GM20431 (cell line): ENCODE data around the gene ANKS1A.

ENCODE experiments used
- in situ Hi-C: fragments of 300-500 bp; cut with MseI, MboI; formaldehyde crosslinking; loops from one replicate; pipeline ENCODE4 v1.15.0; 2020; ENCODE audit warnings: low sequenced_read_pairs; ENCODE audit not compliant: unreplicated experiment

ANKS1A gene

DNA sequence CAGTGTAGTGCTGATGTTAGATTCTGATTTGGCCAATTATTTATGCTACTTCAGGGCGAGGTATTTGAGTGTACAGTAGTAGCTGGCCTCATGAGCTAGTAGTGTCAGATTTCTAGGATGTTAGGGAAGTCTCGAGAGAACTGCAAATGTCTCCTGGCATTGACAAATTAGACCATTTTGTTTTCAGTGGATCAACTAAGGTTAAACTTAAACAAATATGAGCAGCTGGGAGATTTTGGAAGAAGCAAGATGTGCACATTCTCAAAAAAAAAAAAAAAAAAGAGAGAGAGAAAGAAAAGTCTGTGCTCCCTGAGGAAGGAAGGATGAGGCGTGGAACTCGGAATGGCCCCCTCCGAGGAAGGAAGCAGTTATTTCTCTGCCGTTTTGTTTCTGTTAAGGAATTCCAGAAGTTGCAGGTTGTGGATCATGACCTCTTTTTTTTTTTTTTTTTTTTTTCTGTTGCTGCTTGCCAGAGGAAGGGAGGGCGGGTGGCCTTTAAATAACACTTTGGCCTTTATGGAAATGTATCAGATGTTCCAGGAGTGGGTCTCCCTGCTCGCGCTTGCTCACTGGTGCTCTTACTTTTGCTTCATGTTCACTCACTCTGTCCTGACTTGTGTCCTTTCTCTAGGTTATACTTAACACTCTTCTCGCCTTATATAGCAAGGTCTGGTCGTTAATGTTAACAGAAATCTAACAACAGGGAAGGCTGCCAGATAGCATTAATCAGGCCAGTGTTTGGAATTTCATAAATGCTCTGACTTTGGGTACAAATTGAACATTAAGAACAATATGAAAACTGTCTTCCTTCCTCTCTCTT lies 127.7 kb downstream of the ANKS1A start:
- in situ Hi-C loops, result no loop called here

GRCh38 chr6:35017411-35018181 lies 128.5 kb downstream of the ANKS1A start:
- in situ Hi-C loops, result no loop called here

GRCh38 chr6:35018182-35018519 lies 129.1 kb downstream of the ANKS1A start:
- in situ Hi-C loops, result no loop called here

DNA sequence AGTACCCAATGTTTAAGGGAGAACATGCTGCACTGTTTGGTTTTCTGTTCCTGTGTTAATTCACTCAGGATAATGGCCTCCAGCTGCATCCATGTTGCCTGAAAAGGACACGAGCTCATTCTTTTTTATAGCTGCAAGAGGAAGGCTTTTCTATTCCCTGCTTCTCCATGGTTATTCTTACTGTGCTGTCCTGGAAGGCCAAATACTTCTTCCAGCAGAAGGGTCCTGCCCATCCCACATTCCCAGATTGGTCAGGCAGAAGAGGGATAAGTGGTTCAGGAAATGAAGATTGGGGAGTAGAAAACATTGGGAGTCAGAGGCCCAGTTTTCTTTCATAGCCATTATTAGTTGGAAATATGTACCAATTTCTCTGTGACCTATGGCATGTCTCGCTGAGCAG lies 129.7 kb downstream of the ANKS1A start:
- in situ Hi-C loops, result no loop called here

GRCh38 chr6:35019171-35019570 lies 130.1 kb downstream of the ANKS1A start:
- in situ Hi-C loops, result no loop called here

GRCh38 chr6:35019831-35020230 lies 130.8 kb downstream of the ANKS1A start:
- in situ Hi-C loops, result no loop called here

DNA sequence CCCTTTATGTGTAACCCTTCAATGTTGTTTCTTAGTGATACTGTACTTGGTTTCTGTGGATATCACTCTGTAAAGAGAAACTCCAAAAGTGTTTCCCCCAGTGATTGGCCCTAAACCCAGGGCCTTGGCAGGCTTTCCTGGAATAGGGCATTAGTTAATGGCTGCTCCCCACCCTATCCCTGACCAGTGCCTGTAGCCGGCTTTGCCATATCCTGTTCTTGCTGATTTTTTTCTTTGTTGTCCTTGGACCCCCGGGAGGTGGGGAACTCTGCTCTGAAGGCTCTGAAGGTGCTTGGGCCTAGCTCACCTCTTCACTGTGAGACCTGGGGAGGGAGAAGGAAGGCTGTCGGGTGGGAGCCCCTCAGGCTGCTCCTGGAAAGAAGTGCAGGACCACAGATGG lies 131.9 kb downstream of the ANKS1A start:
- in situ Hi-C loops, result no loop called here

DNA sequence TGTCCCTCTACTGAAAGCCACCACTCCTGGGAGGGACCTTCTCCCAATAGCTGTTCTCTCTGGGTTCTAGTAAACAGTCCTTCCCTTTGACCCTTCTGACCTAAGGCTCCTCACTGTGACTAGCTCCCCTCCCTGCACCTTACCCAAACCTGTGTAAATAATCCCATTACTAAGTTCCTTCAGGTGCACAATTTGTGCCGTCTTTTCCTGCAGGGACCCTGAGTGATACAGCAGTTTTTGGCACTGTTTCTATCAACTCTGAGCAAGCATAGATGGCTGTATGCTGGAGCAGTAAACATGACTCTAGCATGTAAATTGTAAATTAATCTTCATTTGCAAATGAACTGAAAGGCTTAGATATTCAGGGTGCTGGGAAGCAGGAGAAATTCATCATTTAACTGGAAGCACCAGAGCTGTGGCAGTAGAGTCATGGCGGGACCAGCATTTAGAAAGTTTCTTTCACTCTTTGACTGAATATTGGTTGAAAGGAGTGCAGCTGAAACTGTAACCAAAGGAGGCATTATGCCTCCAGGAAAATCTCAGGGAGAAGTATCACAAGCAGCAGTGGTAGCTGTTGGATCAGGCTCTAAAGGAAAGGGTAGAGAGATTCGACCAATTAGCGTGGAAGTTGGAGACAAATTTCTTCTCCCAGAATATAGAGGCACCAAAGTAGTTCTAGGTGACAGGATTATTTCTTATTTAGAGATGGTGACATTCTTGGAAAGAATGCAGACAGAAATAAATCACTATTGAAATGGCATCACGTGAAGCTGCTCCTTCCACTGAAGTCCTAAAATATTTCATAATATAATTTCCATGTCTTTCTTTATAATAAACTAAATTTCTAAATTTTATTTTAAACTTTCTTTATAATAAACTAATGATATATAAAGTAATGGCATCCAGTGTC lies 134.3 kb downstream of the ANKS1A start:
- in situ Hi-C loops, result no loop called here

- in situ Hi-C loops, result no loop called here
Observed at GRCh38 chr6:35024551-35025054, 135.5 kb downstream of the ANKS1A start.

DNA sequence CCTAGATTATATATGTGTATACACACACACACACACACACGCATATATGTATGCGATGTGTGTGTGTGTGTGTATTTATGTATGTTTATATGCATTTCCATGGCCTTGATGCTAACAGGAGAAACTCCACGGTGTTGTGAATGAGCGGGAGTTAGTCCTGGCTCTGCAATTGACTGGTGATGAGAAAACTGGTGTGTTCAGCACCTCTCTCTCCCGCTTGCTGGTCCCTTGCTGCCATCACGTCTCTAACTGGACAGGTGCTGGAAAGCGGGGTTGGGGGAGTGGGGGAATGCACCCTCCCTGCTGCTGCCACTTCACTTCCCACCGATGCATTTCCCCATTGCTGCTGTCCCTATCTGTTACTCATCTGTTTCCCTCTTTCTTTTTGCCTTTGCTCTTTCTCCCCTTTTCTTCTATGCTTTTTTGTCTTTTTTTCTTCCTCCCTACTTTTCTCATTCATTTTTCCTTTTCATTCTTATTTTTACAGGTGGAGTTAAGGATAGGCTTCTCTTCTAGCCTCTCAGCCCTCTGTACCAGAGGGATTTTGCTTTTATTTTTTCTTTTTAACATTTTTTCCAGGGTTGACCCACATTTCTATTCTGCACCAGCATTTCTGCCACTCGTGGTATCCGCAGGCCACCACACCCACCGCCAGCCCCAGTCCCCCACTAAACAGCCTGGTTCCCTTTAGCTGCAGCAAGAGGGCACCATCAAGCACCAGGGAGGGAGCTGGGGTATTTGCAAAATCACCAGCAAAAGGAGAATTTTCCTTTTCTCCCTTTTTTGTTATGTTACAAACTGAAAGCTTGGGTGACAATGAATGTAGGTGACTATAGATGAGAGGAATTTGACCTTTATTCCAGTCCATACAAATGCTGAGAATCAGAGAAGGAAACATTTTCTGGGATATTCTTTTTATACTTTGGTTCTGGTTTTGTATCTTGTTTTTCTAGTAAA lies 136.5 kb downstream of the ANKS1A start:
- in situ Hi-C loops, result no loop called here

GRCh38 chr6:35026434-35027222 lies 137.6 kb downstream of the ANKS1A start:
- in situ Hi-C loops, result no loop called here

GRCh38 chr6:35027807-35028206 lies 138.8 kb downstream of the ANKS1A start:
- in situ Hi-C loops, result no loop called here

- in situ Hi-C loops, result no loop called here
Observed at GRCh38 chr6:35028781-35029769, 140.0 kb downstream of the ANKS1A start.

DNA sequence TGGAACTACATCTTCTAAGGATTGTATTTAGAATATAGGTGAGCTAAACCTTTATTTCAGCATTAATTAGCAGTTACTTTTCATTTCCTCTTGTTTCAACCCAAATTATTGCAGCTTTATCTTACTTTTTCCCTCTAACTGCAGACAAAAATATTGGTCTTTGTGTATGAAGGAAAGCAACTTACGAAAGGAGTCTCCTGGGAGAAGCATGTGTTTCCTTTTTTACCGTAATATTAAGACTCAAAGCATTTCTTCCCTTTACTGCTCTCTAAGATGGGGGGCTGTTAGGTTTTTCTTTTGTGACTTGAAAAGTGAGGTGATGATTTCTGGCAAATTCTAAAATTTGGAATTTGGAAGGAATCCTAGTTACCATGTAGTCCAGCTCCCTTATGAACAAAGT lies 141.0 kb downstream of the ANKS1A start:
- in situ Hi-C loops, result no loop called here

DNA sequence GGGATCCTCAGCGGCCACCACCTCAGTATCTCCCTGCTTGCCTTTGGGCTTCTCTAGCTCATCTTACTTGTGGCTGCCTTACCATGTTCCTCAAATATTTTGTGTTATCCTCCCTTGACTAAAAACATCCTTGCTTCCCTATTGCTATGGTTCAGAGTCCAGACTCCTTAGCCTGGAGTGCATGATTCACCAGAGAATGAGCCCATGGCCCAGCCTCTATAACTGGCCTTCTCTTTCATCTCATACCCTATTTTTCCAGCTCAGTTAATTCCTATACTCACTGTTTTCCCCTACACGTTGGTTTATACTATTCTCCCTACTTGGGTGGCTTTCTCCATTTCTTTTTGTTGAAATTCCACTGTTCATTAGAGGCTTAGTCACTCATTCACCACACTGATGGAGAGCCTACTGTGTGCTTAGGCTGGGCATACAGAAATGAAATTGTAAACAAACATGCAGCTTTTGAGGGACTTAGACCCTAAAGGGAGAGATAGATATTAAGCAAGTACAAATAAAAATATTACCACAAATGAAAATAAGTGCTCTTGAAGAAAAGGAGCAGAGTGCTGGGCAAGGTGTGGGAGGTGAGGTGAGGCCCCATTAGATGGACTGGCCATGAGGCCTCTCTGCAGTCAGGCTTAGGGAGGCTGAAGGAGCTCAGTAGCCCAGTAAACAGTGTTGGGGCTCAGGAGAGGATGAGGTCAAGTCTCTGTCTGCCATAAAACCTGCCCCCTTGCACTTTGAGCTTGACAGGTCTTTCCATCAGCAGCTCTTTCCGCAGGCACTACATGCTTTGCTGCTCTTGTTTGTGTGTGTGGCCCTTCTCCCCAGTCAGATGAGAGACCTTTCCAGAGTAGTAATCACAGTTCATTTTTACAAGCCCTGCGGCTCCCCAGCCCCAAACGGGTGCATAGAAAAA lies 142.8 kb downstream of the ANKS1A start:
- in situ Hi-C loops, result no loop called here

GRCh38 chr6:35033683-35034082 lies 144.6 kb downstream of the ANKS1A start:
- in situ Hi-C loops, result no loop called here
